HG03354 (cell line): Measurements from ENCODE around the gene GARNL3.

Source experiments
- ATAC-seq: cut with Tn5 transposase; IDR thresholded peaks from one replicate; pipeline ENCODE4 v1.9.1; 2021; ENCODE audit warnings: mild to moderate bottlenecking; ENCODE audit not compliant: unreplicated experiment, poor library complexity, severe bottlenecking

The GARNL3 gene

DNA sequence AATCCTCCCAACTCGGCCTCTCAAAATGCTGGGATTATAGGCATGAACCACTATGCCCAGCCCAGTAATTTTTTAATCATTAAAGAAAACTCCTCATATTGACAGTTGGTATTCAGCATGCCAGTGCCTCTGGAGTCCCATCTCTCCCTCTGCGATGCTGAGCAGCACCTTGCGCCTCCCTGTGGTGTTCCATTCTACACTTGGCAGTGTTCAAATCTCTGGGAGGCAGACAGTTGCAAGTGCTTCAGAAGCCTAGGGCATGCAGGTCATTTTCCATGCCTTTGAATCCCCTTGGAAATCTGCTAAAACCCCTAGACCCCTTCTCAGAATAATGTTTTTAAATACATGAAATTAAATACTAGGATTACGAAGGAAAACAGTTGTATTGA, 41.3 kb downstream of the GARNL3 start:
- no peak for ATAC-seq

DNA sequence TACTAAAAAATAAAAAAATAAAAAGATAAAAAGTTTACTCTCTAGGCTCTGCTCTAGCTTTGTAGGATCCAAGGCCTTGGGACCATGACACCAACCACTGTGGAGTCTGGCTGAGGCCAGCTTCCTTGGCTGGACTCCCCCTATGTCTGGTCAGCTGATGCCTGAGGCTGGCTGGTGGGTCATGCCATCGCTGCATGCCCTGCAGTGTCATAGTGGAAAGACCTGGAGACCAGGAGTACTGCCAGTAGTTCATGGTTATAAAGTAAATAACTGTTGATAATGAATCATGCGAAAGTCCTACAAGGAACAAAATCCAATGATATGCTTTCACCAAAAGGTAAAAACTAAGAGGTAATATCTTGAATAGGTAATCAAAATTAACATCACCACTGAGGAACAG, 43.2 kb downstream of the GARNL3 start:
- ATAC-seq = no peak

DNA sequence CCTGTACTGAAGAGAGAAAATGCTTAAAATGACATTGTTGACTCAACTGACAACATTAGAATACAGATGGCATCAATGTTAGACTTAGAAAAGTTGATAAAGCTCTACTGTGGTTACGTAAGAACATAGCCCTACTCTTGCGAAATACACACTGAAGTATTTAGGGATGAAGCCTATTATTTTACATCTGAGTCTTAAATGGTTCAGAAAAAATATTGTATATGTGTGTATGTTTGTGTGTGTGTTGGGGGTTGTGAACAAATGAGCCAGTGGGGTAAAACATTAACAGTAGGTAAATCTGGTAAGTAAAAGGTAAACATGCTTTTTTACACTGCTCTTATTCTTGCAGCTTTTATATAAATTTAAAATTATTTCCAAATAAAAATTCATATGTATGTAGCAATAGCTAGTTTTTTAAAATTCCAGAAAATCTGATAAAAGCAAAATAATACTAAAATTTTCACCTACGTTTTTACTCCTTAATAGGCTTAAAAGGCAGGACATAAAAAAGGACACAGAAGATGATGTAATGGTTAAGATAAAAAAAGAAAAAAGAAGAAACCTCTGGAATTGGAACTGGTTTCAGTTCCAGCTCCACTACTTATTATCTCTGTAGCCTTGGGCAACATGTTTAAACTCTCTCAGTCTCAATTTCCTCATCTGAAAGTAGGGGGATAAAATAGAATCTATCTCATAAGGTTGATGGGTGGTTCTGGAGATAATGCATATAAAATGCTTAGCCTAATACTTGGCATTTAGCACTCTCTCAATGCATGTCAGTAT, 44.3 kb downstream of the GARNL3 start:
- ATAC-seq = no peak

DNA sequence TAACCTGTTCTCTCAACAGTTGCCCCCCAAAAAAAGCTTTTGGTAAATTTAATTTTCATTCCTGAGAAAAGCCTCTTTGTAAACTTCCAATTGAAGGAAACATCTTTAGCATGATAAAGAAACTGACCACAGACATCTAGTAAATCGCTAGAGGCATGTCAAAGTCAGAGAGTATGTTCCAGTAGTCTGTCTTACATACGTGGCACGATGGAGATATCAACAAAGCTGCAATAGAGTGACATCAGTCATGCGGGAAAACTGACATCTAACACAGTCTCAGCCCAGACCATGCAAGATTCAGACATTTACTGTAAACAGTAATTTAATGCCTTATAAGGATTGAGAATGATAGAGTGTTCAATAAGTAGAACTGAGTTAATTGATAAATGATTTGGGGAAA, 45.1 kb downstream of the GARNL3 start:
- ATAC-seq = no peak

DNA sequence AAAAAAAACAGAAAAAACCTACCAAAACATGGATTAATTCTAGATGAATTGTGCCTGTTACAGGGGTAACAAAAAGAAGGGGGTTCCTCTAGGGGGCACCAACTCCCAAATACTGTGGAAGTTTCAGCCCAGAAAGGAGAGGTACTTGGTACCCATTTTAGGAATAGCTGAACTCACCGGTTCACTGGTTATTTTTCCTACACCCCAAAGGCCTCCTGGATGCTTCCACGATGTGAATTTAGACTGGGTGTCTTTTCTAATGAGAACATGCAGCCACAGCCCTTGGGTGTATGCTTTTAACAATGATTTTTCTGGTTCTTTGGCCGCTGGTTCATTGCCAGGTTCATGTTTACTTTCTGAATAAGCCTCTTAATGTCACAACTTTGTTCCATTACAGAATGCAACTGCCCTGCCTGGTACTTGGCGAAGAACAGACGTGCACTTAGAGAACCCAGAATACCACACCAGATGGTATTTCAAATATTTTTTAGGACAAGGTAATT, 46.7 kb downstream of the GARNL3 start:
- ATAC-seq = no peak

DNA sequence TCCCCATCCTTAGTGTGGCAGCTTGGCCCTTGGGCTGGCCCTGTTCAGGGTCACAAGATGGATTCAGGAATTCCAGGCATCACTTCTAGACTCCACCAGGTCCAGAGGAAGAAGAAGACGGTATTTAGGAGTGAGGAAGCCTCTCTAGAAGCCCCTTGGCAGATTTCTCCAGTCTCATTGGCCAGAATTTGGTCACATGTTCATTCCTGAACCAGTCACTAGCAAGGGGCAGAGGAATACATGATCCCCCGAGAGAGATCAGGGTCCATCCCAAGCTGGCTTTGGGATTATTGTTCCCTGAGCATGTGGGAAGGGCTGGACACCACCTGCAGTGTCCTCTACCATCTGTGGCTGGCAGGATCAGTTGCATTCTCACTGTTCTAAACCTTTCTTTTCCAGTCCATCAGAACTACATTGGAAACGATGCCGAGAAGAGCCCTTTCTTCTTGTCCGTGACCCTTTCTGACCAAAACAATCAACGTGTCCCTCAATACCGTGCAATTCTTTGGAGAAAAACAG, 48.5 kb downstream of the GARNL3 start:
- no peak for ATAC-seq

DNA sequence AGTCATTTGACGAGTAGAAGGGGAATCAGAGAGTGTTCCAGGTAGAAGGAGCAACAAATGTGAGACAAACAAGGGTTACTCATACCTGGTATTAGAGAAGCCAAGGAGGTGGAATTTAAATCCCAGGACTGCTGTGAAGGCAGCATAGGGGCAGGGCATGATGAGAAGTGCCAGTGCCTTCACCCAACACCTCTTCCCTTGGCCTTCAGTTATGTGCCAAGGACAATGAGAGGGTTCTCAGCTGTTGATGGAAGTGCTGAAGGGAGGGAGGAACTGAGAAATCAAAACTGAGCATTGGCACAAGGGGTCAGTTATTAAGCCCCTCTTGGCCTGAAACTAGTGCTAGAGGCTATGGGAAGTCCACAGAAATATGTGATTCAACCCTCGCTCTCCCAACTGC, 50.3 kb downstream of the GARNL3 start:
- ATAC-seq = no peak

DNA sequence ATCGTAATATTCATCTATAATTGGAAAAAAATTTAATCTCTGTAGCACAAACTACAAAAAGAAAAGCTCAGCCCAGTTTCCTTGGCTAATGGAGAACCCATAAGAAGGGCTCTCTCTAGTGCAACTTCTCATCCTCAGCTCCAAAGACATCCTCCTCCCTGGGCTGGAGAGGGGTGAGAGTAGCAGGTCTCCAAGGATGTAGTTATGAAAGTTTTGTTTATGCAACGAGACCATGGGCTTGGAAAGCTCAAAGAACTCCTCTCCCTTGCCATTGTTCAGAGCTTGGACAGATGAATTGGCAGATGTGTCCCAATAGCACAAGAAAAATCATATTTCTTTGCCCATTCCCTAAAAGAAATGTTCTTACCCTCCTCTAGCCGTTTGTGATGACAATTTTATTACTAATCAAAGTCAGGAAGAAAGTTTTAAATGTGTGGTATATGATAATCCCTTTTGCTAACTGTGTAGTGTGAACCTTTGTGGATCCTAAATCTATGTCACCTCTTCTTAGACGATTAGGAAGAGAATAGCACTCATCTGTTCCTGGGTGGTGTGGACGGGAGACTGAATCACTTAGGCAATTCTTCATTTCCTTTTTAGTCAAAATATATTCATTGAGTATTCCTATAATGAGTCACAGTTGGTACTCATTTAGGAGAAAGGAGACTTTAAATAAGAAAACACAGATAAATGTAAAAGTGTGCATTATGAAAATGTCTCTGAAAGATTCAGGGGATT, 52.2 kb downstream of the GARNL3 start:
- no peak for ATAC-seq

DNA sequence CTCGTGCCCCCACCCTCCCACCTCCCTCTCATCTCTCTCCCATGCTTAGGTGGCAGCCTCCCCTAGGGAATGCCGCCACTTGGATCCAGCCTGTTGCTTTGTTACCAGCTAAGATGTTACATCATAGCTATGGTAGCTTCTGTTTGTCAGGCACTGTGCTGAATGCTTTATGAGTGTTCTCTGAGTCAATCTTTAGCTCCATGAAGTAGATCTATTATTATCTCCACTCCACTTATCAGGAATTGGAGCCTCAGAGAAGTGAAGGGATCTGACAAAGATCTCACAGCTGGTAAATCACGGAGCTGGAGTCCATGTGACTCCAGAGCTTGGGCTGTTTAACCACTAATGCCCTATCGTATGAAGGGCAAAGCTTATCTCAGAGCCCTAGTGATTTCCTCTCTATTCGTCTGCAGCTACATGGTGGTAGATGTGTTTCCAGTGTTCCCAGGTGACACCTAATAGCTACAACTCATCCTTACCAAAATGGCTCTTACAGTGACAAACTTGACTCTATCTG, 54.1 kb downstream of the GARNL3 start:
- no peak for ATAC-seq

DNA sequence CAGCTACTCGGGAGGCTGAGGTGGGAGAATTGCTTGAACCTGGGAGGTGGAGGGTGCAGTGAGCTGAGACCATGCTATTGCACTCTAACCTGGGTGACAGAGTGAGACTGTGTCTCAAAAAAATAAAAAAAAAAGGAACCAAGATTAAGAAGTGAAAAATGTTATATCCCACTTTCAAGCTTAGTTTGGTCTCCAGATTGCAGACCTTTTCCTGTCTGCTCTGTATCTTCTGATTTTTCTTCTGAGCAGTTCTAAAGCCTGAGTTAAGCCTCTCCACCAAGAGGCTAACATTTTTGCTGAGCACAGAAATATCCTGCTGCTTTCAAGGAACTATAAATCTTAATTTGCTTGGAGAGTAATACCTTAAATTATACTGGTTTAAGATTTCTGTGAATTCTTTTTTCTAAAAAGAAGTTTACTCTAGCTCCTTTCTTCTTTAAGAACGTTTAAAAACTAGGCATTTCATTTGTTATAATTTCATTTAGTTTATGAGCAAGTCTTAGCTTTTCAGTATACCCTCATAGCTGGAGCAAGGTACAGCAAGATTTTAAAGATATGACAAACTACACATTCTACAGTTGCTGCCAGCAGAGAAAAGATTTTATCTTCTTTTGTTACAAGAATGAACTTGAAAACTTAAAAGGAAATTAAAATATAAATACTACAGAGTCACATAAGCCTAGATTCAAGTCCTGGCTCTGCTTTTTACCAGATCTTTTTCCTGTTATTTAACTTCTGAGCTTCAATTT, 55.0 kb downstream of the GARNL3 start:
- ATAC-seq = no peak

DNA sequence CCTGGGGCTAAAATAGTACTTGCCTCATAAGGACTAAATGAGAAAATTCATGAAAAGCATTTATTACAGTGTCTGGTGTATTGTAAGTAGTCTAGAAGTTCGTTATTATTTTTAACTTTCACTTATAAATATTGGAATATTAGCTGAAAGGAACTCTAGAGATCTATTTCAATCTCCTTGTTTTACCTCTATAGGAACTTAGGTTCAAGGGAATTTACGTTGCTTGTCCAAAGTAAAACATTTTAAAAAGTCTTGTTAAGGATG, 55.5 kb downstream of the GARNL3 start:
- no peak for ATAC-seq

DNA sequence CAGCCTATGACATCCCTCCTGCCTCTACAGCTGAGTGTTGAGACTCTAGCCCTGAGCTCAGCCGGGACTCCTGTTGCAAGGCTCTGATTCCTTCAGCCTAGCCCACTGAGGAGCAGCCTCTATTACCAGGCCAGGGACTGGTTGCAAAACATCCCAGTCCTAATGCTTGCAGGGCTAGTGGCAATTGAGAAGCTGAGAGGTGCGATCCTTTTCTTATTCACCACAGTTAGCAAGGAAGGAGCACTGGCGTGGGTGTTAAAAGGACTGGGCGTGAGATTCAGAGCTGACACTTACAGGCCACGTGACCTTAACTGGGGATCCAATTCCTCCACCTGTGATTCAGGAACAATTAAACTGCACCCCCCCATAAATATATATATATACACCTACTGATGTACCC, 58.8 kb downstream of the GARNL3 start:
- no peak for ATAC-seq

DNA sequence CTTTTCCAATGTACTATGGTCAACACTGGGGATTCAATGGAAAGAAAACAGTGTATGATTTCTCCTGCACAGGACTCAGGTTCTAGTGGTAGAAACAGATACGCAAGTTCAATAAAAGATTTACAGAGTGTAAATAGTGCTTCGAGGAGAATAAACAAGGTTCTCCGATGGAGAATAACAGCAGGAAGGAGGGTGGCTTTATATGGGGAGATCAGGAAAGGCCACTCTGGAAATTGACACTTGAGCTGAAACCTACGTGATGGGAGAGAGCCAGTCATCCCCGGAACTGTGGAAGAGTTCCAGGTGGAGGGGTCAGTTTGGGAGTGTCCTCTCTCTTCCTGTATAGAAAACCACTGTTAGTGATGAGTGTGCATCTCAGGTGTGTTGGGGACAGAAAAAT, 65.9 kb downstream of the GARNL3 start:
- no peak for ATAC-seq

DNA sequence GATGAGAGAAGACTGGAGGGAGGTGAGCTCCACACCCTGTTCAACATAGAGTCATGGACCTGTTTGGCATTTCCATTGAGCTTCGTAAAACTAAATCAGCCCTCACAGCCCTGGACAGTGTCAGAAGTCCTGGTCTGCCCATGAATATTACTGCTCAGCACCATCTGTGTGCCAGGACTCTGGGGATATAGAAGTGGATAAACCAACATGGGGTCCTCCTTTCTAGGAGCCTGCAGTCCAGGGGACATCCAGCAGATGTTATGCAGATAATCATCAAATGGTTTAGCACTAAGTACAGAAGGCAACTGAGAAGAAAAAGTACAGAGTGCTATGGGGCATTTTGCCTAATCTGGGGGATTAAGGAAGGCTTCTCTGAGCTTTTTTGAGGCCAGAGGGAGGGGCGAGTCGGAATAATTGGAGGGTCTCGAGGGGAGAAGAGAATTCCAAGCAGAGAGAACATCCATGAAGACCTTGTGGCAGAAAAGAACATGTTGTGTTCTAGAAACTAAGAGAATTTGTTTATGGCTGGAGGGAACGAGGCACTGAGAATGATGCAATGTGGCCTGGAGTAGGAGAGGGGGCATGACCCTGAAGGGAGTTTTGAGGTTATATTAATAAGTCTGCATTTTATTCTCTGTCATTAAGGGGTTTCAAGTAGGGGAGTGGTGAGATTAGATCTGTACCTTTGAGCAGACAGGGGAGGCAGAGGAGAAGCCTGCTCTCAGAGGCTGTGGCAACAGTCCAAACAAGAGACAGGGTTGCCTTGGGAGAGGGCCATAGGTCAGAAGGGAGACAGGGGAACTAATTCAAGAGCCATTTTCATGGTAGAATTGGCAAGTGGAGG, 68.9 kb downstream of the GARNL3 start:
- no peak for ATAC-seq

DNA sequence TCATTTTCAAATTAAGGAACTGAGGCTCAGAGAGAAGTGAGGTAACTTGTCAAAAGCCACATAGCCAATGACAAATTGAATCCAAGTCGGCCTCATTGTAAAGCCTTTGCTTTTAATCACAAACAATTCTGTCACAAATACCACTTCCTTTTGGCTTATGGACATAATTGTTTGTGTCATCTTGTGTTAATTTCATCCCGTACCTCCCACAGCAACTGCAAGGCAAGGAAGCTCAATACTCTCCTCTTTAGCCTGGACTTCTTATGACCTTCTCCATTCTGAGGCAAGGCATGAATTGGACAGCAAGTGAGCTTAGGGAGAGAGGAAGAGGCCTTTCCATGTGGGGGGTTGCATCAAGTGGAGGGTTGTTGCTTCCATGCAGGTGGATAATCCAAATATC, 70.2 kb downstream of the GARNL3 start:
- no peak for ATAC-seq

DNA sequence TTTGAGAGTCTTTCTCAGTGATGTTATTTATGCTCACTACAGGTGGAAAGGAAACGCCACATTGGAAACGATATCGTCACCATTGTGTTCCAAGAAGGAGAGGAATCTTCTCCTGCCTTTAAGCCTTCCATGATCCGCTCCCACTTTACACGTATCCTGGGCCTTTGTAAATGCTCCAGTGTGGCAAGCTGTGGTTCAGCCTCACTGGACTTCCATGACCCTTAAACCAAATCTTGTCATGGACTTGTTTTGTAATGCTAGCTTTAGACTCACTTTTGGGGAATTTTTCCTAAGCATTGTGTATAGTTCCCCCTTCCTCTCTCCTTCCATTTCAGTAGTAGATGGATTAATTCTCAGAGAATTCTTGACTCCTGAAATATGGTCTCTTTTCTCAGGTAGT, 71.5 kb downstream of the GARNL3 start:
- ATAC-seq = no peak

DNA sequence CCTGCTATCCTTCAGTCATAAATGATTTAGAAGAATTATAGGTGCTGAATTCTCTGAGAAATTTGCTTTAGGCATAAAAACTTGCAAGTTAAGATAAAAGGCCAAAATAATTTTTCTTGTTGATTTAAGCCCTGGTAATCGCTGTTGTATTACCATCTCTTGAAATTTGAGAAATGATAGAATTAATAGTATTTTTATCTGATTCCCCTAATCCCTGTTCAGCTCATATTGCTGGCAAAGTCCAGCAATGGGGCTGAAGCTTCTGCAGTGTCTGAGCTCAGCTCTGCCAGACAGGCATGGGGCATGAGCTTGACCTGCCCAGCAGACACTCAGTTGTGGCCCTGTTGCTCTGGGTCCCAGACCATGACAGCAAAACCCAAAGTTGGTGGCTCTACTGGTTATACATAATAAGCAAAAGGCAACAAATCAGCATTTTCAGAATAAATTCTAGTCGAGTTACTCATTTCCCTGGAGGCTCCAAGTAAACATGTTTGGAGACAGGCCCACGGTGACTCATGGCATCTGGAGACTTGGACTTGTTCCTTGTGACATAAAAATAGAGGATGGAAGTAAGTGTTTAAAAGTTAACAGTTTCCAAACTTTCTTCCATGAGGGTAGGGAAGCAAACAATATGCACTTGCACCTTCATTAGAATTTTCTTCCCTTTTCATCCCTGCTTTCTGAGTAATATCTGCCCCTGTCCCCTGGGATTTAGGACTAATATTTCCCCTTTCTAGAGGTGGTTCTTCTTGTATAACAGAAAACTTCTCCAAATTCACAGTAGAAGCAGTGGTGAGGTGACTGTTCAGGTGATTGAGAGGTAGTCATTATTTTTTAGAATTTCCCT, 72.2 kb downstream of the GARNL3 start:
- no peak for ATAC-seq

DNA sequence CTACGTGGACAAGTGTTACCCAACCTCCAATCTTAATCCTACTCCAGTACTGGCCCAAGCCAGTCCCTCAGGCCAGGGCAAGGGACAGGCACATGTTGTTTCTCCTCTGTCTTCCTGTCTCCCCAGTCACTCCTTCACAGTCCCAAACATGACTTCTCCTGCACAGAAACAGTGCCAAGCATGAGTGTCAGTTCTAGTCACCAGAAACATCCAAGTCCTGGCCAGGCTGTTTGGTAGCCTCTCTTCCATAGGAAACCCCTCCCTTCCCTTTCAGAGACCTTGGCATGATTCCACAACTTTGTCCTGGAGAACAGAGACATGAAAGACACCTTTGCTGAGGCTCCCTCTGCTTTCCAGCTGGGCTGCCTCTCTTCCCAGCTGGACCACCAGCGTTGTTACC, 76.1 kb downstream of the GARNL3 start:
- no peak for ATAC-seq

DNA sequence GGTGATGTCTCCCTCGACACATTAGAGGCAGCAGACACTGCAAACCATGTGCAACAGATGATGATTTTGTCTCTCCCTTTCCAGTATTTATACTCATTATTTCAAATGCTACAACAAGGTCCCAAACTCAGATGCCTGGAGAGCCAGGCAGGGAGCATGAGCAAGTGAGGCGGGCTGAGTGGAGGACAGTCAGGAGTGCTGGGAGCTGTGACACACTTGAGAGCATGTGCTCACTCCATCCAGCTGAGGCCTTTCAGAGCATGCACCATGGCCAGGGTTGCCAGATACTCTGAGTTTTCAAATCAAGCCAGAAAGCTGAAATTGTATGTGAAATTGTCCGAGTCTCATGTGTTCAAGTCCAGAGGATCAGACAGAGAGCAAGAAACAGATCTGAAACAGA, 76.6 kb downstream of the GARNL3 start:
- no peak for ATAC-seq
